Eye (tissue), 1 donor: Measurements from ENCODE around the gene GOLPH3L.
"Not testable (repeated sequence)": the region's sequence is repeated elsewhere in the genome, so short reads cannot be mapped to it uniquely, and the experiment has no call there.

Experiments
- DNase-seq: peaks from one replicate; pipeline ENCODE4 v3.0.0-alpha.2; 2015

The GOLPH3L gene

DNA sequence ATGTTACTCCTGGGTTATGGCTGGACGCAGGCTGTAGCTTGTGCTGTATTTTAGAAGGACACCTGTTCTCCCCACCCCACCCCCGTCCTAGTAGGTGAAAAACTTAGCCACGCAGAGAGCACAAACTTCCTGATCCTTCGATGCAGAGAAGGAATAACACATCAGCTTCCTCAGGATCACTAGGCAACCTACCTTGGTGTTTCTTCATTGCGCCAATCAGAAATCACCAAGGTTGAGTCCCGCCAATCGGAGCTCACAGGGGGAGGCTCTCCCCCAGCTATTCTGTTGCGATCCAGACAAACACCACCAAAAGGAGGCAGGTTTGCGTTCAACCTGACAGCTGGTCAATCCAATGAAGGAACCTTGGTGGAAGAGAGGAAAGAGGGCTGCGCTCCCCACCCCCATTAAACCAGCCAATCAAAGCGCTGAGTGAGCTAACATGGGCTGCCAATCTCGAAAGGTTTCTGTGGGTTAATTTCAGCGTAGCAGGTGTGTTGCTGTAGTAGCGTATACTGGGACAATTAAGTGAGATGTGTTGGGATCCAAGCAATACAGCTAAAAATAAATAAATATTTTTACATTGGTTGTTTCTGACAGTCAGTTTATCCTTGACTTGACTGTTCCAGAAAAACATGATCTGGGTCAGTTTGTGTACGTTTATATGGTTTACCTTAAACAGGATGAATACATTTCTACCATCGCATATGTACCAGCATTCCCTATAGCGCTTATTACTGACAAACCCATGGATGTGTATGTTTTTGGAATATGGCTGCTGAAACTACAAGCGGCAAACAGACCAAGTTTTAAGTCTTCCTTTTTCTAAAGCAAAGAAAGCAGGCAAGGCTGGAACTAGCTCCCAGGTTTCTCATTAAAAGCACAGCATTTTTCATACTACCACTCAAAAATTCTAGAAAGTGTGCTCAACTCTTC is at the start of gene GOLPH3L:
Gene GOLPH3L (minus strand): TSS at position 160 of the 933 bp plus-strand sequence. CDS start 2,316 bp downstream, outside the sequence.
- DNase-seq, result peak; percentile 99

- DNase-seq, result no peak
These were observed 33.3 kb upstream of the GOLPH3L start for GRCh38 chr1:150730130-150730721.

GRCh38 chr1:150724336-150724735 is 27.4 kb upstream of the GOLPH3L start:
- DNase-seq, result no peak

DNA sequence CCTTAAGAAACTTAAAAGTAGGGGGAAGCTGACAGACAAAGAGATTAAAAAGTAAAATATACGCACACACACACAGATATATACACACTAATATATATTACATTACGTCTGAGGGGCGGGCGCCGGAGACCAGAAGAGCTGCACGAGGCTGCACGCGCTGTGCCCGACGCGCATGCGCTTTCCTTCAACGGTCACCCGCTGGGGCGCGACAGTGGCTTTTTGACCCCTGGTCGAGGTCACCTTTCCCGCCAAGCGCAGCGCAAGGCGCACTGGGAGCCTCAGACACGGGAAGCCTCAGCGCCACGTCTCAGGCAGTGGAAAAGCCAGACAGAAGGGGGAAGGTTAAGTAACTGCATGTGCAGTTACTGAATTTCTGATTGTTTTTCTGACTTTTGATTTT is 23.7 kb upstream of the GOLPH3L start, which contains the start of gene HORMAD1:
Gene HORMAD1 (minus strand): TSS at position 193 of the 400 bp plus-strand sequence. CDS start 1,390 bp downstream, outside the sequence.
- no peak for DNase-seq

- DNase-seq, result no peak
These were observed 23.1 kb upstream of the GOLPH3L start for GRCh38 chr1:150720098-150720497.

- DNase-seq, result no peak
These were observed 21.4 kb upstream of the GOLPH3L start for GRCh38 chr1:150718225-150718891.

DNA sequence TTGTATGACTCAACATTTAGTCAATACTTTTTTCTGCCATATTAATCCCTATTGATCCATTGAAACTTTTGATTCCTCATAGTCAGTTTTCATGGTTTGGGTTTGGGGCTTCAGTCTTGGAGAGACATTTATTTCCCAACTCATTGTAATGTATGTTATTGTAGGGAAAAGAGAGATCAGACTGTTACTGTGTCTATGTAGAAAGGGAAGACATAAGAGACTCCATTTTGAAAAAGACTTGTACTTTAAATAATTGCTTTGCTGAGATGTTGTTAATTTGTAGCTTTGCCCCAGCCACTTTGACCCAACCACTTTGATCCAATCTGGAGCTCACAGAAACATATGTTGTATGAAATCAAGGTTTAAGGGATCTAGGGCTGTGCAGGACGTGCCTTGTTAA is 12.1 kb upstream of the GOLPH3L start:
- not testable (repeated sequence) for DNase-seq

- no peak for DNase-seq
These were observed 11.6 kb upstream of the GOLPH3L start for GRCh38 chr1:150708595-150708994.

- DNase-seq, result no peak
These were observed 9.1 kb upstream of the GOLPH3L start for GRCh38 chr1:150706091-150706490.

- DNase-seq, result no peak
These were observed 6.5 kb upstream of the GOLPH3L start for GRCh38 chr1:150703427-150703826.

DNA sequence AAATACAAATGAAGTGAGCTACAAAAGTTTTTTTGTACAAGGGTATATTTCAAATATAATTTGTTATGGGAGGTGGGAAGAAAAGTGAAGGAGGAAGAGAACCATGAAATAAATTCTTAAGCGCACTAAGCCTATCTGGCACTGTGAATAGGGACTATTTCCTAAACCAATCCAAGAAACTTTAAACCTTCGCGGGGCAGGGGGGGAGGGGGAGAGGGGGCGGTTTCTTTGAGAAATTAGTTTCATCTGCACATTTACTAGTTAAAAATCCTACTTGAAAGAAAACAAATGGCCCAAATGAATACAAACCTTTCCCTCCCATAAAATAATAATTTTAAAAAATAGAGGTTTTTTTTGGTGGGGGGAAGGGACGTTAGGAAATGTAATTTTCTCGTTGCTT is 364 bp downstream of the GOLPH3L start:
- DNase-seq, result no peak

DNA sequence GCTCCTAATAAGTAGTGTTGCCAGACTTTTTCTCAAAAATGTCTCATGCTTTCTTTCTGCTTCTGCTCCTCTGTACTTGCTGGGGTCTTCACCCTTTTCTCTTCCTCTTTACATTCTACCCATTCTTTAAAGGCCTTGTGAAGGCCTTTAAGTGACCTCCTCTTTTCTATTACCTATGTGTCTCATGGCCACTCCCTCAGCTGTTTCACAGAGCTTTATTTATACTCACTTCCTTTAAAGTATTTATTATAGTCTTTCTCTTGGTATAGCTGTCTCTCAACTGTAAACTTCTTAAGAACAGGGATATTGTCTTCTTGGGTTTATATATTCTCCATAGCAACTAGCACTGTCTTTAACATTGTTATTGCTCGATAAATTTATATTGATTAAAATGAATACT is 792 bp downstream of the GOLPH3L start:
- no peak for DNase-seq

GRCh38 chr1:150695561-150695960 is 1.4 kb downstream of the GOLPH3L start:
- no peak for DNase-seq

DNA sequence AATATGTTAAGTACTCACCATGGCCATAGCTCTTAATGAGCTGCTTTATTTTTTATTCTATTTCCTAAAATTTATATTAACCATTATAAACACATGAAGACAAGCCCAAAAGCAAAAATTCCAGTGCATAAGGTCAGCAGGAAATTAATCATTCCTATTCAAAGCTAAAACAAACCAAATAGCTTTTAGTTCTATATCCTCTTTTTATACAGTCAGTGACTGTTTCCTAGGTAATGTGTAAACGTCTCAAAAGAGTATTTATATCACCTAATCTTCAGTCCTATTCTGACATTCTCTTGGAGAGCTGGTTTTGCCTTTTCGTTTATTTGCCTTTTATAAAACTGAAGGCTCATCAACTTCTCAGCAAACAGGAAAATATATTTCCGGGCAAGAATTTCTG is 4.2 kb downstream of the GOLPH3L start:
- no peak for DNase-seq

- DNase-seq, result no peak
These were observed 8.2 kb downstream of the GOLPH3L start for GRCh38 chr1:150688763-150689162.

DNA sequence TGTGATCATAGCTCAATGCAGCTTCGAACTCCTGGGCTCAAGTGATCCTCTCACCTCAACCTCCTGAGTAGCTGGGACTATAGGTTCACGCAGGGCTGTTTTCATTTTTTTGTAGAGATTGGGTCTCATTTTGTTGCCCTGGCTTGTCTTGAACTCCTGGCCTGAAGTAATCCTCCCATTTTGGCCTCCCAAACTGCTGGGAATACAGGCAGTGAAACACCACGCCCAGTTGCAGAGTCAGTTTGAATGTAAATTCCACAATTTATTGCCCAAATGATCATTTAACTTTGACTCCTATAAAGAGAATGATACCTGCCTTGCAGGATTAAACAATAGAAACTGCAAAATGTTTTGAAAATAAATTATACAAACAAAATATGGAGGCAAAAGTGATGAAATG is 10.7 kb downstream of the GOLPH3L start:
- DNase-seq, result no peak

GRCh38 chr1:150683914-150684313 is 13.0 kb downstream of the GOLPH3L start:
- DNase-seq, result no peak

DNA sequence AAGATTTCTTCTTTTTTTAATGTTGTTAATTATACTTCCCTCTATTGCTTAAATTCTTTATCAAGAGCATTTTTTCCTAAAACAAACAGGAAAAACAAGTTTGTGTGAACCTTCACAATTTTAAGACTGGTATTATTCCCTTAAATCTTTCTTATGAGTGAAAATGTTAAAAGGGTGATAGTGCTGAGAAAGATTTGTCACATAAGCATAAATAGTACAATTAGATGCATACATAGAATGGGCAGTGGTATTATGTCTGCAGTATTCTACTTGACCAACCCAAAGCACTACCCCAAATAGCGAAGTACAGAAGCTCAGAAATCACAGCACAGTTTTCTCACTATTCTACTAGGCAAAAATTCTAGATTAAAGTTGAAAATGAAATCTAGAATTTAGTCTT is 18.0 kb downstream of the GOLPH3L start:
- DNase-seq, result no peak

DNA sequence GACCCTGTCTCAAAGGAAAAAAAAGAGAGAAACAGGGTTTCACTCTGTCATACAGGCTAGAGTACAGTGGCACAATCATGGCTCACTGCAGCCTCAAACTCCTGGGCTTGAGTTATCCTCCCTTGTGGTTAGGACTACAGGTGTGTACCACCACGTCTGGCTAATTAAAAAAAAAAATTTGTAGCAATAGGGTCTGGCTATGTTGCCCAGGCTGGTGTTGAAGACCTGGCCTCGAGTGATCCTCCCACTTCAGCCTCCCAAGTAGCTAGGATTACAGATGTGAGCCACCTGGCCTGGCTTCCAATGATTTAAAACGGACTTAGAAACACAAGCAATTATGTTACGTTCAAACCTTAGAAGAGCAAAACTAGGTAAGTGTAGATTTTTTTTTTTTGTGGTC is 22.1 kb downstream of the GOLPH3L start:
- no peak for DNase-seq

DNA sequence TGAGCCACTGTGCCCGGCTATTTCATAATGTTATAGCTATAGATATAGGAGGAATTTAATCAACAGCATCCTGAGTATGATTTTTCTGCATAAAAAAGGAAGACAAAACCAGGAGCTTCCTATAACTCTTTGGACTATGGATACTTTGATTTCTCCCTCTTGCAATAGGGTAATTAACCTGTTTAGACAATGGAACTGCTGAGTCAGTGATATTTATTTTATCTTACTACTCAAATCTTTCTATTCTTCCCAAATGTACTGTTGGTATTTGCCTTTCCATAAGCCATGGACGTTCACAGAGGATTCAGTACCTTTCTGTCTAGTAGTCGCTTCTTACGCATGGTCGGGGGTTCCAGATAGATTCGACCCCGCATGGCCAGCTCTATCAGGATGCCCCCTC is 33.6 kb downstream of the GOLPH3L start:
- no peak for DNase-seq

DNA sequence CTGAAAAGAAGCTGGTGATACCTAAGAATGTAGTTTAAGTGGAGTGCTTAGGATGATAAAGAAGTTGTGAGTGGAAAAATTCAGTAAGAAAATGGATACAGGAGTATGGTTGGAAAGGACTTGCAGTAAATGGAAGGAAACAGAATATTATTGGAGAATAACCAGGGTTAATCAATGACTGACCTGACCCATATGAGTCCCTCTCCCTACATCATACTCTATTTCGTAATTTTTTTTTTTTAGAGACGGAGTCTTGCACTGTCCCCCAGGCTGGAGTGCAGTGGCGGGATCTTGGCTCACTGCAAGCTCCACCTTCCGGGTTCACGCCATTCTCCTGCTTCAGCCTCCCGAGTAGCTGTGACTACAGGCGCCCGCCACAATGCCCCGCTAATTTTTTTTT is 34.1 kb downstream of the GOLPH3L start:
- no peak for DNase-seq

GRCh38 chr1:150661156-150661555 is 35.8 kb downstream of the GOLPH3L start:
- DNase-seq, result no peak

- no peak for DNase-seq
These were observed 36.4 kb downstream of the GOLPH3L start for GRCh38 chr1:150660584-150660983.

DNA sequence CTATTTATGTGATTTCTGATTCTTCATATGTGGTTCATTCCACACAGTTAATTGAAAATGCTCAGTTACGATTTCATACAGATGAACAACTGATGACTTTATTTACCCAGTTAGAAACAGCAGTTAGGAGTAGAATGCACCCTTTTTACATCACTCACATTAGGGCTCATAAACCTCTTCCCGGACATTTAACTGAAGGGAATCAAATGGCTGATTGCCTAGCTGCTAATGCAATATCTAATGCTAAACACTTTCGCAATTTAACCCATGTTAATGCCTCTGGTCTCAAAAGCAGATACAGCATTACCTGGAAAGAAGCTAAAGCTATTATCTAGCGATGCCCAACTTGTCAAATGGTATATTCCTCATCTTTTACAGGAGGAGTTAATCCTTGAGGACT is 39.9 kb downstream of the GOLPH3L start:
- DNase-seq, result not testable (repeated sequence)
